Left kidney (tissue), 2 donors: ENCODE measurements around the gene DOHH. TPM values are rescaled to one million over a fixed set of nuclear protein-coding genes. Genes with fewer than 3 reads are reported as not detected.

Source experiments
- DNase-seq: peaks from one replicate; pipeline ENCODE4 v3.0.0-alpha.2; 2013
- polyA plus RNA-seq: library from polyadenylated mRNA; unstranded; fragments of 120-200 nt; gene quantifications from one replicate; pipeline ENCODE4 v1.2.1, GENCODE V29; 2013; ENCODE audit not compliant: insufficient read length

DOHH gene
- polyA plus RNA-seq, 1 donor: 5.2 TPM

GRCh38 chr19:3505598-3506383 lies 5.3 kb upstream of the DOHH start, which contains the start of gene FZR1:
Gene FZR1 (plus strand): TSS chr19:3506311. CDS start chr19:3522990, 16,679 bp downstream.
- DNase-seq: peak; percentile 98

- no peak for DNase-seq
These were observed 4.3 kb upstream of the DOHH start for GRCh38 chr19:3504735-3505134.

DNA sequence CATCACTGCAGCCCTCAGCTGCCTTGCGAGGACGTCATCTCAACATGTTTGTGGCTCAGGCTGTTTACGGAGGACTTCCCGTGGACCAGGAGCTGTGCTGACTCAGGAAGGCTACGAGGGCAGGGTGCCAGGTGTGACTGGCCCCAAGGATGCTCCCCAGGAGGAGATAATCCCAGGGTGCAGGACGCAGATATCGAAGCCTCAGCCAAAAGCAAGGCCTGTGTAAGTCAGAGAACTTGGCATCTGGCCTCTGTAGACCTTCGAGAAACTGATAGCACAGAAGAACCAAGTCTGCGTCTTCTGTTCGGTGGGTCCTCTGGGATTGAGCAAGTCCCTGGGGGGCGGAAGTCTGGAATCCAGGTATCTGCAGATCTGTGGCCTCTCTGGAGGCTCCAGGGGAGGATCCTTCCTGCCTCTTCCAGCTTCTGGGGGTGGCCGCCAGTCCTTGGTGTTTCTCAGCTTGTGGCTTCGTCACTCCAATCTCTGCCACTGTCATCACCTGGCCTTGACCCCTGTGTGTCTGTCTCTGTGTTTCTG lies 2.6 kb upstream of the DOHH start:
- no peak for DNase-seq

DNA sequence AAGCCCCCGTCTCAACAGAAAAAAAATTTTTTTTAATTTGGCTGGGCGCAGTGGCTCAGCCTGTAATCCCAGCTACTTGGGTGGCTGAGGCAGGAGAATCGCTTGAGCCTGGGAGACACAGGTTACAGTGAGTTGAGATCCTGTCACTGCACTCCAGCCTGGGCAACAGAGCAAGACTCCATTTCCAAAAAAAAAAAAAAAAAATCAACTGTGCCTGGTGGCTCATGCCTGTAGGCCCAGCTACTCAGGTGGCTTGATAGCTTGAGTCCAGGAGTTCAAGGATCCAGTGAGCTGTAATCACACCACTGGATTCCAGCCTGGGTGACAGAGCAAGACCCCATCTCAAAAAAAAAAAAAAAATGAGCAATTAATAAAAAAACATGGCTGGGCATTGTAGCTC lies 1.3 kb upstream of the DOHH start:
- no peak for DNase-seq

DNA sequence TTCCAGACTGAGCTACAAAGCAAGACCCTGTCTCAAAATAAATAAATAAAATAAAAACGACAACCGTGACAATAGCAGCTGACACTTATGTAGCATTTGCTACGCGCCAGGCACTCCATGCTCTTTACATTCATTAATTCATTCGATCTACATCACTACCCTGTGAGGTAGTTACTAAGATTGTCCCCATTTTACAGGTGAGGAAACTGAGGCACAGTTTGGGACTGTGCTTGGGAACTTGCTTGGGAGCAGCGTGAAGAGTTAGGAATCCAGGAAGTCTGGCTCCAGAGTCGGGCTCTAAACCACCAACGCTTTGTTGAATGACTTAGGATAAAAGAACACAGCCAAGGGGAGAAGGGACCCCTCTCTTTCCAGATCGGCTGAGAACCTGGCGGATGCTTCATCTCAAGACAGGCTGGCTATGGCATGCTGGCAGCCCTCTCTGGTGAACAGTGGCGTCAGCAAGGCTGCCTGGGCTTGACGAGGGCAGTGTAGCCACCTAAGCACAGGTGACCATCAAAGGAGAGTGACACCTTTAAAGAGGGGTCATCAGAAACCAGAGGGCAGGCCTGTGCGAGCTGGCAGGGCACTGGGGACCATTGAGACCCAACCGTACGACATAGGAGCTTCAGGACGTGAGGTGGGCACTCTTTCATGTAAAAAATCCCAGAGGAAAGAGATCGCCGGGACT lies 591 bp downstream of the DOHH start:
- DNase-seq: no peak

DNA sequence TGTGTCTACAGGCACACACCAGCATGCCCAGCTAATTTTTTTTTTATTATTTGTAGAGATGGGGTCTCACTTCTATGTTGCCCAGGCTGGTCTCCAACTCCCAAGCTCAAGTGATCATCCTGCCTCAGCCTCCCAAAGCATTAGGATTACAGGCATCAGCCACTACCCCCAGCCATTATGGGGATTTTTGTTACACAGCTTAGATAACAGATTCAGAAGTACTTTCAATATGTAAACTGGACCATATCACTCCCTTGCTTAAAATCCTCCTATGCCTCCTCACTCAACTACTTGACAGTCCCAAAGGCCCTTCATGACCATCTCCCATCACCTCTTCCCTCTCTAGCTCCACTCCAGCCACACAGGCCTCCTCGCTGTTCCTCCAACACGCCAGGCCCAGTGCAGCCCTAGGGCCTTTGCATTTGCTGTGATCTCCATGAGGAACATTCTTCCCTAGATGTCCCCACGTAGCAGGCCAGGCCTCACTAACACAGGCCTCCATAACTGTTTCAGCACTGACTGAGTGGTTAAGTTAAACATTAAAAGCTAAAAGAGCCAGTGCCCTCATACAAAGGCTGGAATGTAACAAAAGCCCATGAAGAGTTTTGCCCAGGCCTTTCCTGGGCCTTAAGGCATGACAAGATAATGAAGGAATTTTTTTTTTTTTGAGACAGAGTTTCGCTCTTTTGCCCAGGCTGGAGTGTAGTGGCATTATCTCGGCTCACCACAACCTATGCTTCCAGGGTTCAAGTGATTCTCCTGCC lies 2.5 kb downstream of the DOHH start:
- DNase-seq: no peak

- DNase-seq: no peak
These were observed 3.8 kb downstream of the DOHH start for GRCh38 chr19:3496392-3497273.

GRCh38 chr19:3494559-3494958 lies 5.9 kb downstream of the DOHH start:
- no peak for DNase-seq

DNA sequence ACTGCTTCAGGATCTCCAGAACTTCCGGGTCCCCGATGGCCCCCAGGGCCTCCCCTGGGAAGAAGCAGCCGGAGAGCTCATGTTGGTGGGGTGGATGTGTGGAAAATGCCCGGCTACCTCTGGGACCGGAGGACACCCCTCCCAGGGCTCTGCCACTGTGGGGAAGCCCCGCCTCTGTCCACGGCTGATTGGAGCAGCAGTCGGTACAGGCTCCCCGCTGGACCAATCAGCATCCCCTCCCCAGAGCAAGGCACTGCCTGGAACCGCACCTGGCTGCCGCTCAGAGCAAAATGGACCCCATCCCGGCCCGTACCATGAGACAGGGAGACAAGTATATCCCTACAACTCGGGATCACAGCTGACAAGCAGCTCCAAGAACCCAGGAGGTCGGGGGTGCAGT lies 6.4 kb downstream of the DOHH start:
- DNase-seq: no peak

- DNase-seq: no peak
These were observed 6.8 kb downstream of the DOHH start for GRCh38 chr19:3493651-3494050.

GRCh38 chr19:3492919-3493318 lies 7.6 kb downstream of the DOHH start:
- no peak for DNase-seq

- DNase-seq: no peak
These were observed 8.2 kb downstream of the DOHH start for GRCh38 chr19:3492131-3492839.

- no peak for DNase-seq
These were observed 8.9 kb downstream of the DOHH start for GRCh38 chr19:3491396-3492119.

DNA sequence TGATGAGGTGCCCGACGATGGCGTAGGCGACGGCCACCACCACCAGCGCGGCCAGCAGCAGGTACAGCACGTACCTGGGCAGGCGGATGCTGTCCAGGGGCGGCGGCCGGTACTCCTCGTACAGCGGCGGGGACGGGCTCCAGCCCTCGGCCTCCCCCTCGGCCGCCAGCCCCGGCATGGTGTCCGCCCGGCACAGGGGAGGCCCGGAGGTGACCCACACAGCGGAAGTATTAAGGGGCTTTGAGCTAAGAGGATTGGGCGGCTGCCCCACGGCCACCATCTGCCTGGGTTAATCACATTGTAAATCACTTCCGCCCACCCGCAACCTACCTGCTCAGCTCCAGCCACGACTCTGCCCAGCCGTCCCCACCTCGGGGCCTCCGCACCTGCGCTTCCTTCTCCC lies 17.2 kb downstream of the DOHH start, which contains the start of gene SMIM44:
SMIM44 (minus strand) TSS at position 216 of the 403 bp plus-strand sequence; CDS start at position 178, 38 bp downstream.
- no peak for DNase-seq

DNA sequence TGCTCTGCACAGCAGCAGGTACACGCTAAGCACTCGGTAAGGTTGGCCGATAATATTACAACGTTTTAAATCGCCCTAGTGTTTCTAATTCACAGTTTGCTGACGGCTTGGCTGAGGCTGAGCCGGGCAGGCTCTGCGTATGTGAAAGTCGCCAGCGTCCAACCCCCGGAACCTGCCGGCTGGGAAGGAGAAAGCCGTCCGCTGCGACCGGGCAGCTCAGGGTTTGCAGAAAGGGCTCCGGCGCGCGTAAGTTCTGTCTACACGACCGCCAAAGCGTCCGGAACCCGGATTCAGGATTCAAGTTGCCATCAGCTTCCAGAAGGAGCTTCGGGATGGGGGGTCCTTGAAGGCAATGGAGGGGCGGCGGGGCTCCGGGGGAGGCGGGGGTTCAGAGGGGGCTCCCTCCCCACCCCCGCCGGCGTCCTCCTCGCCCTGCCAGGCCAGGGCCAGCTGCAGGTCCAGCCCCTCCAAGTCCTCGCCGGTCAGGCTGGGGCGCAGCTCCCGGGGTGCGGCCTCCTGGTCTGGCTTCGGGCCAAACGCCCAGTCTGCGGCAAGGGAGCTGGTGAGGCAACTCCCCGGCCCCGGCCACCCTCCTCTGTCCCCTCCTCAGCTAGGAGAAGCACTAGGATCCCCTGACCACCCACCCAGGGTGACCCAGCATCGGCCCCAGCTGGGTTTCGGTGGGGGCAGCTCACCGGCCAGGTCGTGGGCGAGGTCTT lies 17.8 kb downstream of the DOHH start:
- DNase-seq: no peak

DNA sequence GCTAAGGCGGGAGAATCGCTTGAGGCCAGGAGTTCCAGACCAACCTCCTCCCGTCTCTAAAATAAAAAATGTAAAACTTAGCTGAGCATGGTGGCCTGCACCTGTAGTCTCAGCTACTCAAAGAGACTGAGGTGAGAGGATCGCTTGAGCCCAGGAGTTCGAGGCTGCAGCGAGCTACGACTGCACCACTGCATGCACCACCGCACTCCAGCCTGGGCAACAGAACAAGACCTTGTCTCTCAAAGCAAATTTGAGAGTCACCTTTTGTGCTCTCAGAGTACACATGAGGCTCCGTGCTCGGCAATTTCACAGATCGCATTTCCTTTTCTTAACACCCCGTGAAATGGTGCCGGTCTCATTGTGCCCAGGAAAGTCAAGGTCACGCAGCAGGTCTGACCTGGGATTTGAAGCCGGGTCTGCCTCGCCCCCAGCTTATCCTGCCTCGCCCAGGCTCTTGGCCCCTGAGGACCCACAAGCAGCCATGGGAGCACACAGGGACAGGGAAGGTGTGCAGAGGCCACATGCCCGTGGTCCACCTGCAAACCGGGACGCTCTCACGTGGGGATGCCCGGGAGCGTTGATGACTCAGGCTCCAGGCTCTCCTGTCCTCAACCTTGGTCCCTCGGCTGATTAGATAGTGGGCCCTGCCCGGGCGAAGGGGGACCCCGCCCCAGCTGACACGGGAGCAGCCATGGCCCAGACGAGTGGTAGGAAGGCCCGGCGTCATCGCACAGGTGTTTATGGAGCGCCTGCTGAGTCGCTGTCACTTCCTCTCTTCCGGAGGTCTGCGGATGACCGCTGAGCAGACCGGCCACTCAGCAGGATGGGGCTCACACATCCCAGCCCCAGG lies 19.0 kb downstream of the DOHH start:
- DNase-seq: no peak

DNA sequence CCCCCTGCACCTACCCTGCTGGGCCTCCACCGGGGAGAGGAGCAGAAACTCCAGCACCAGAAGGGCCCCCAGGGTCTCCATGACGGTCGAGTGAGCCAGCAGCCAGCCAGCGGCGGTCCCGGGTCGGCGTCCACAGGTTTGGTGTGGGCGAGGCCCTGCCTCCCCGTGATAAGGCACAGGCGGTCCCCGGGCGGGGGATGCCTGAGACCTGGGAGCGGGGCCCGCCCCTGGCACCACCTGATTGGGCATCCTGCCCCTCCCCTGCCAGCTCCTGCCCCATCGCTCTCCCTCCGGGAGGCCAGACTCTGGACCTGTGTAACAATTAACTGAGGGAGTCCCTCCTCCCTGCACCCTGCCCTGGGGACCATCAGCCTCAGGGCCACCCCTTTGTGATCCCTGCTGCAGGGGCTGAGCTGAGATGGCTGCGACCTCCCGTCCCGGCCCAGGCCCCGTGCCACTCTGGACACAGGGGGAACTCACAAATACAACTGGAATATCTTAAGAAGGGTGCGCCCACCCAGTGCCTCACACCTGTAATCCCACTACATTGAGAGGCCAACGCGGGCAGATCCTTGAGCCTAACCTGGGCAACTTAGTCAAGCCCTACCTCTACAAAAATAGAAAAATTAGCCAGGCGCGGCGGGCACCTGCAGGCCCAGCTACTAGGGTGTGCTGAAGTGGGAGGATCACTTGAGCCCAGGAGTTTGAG lies 19.9 kb downstream of the DOHH start, which contains the start of gene SMIM24:
SMIM24 (minus strand) TSS at position 143 of the 709 bp plus-strand sequence; CDS start at position 81, 62 bp downstream.
- DNase-seq: no peak

DNA sequence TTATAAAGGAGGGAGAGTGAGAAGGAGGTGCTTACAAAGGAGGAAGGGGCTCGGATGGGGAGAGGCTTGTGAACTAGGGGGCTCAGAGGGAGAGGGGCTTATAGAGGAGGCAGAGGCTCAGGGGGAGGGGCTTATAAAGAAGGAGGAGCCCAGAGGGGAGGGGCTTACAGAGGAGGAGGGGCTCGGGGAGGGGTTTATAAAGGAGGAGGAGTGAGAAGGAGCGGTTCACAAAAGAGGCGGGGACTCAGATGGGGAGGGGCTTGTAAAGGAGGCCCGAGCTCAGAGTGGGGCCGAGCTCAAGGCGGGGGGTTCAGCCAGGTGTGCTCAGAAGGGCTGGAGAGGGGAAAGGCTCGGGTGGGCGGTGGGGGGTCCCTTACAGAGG lies 20.6 kb downstream of the DOHH start:
- no peak for DNase-seq
